HepG2 (cell line): Measurements from ENCODE around the gene RASA4. TPM values are rescaled to one million over a fixed set of nuclear protein-coding genes. Genes with fewer than 3 reads are reported as not detected.
"Not testable (repeated sequence)": the region's sequence is repeated elsewhere in the genome, so short reads cannot be mapped to it uniquely, and the experiment has no call there.

Experiments used
- ATAC-seq: fragments of 200-7000 bp; cut with Tn5 transposase; 3 replicates; pipeline ENCODE4 v1.9.1; 2020; ENCODE audit warnings: mild to moderate bottlenecking, moderate library complexity
- BruUV-seq: library from RNA; stranded (reverse); fragments of 400-500 nt; replicated peaks from 2 replicates; lab custom pipeline; 2021; lab: Mats Ljungman, UMichigan
- CTCF ChIA-PET: fragments of 300-600 bp; formaldehyde crosslinking; extraction: SDS; loops from one replicate; lab custom pipeline; 2021; ENCODE audit warnings: low total read pairs, inconsistent platforms, low intra/inter-chr PET ratio; lab: Yijun Ruan, JAX
- POLR2A ChIA-PET: fragments of 350-600 bp; sonication (Branson Sonifier 250); formaldehyde crosslinking; loops from one replicate; lab custom pipeline; 2020; ENCODE audit warnings: antibody characterized with exemption, inconsistent platforms; lab: Yijun Ruan, JAX
- DNase-seq: peaks from one replicate; pipeline ENCODE4 v3.0.0-alpha.2; 2015; ENCODE audit warnings: low spot score
- FAIRE-seq: peaks from 3 replicates; lab custom pipeline; 2011; peaks lifted over from hg19 to GRCh38; lab: Jason Lieb, UNC
- H2AFZ ChIP-seq: one replicate; pipeline ENCODE4 v1.6.1; 2011; ENCODE audit warnings: low read length, inconsistent platforms
- H3K27ac ChIP-seq: fragments of 300-600 bp; 3 replicates; pipeline ENCODE4 v1.8.0; 2011; ENCODE audit warnings: mixed run types, mild to moderate bottlenecking, mixed read lengths, low read length, inconsistent platforms; ENCODE audit not compliant: insufficient read depth; ENCODE audit errors: extremely low read length
- H3K27me3 ChIP-seq, 2 experiments: fragments of 200-600 bp in 1 of 2; 2 replicates in 1 of 2; 3 replicates in 1 of 2; pipeline versions ENCODE4 v1.6.0 to v1.8.0; 2011; ENCODE audit warnings: low read length in 2 of 2, mild to moderate bottlenecking in 2 of 2, moderate library complexity in 2 of 2, inconsistent platforms in 1 of 2; ENCODE audit not compliant: insufficient read depth in 2 of 2, control insufficient read depth in 1 of 2
- H3K36me3 ChIP-seq, 2 experiments: fragments of 200-600 bp in 1 of 2; replicated peaks in 1 of 2; 2 replicates in 1 of 2; 3 replicates in 1 of 2; pipeline versions ENCODE4 v1.5.1 to v1.8.0; 2011; ENCODE audit warnings: low read length in 2 of 2, inconsistent platforms in 1 of 2; ENCODE audit not compliant: insufficient read depth in 2 of 2, control insufficient read depth in 1 of 2
- H3K4me1 ChIP-seq: 2 replicates; pipeline ENCODE4 v1.5.1; 2012; ENCODE audit warnings: low read length, inconsistent platforms; ENCODE audit not compliant: insufficient read depth
- H3K4me2 ChIP-seq: 2 replicates; pipeline ENCODE4 v1.6.0; 2011; ENCODE audit warnings: low read depth, low read length, inconsistent platforms
- H3K4me3 ChIP-seq, 3 experiments: fragments of 200-600 bp in 1 of 3; sonication (generic), shearing (Covaris generic) in 1 of 3; replicated peaks in 1 of 3; 2 replicates each; pipeline ENCODE4 v1.5.1; 2011 to 2016; ENCODE audit warnings: low read length in 3 of 3, inconsistent platforms in 2 of 3, low read depth in 2 of 3, mild to moderate bottlenecking in 2 of 3, control low read depth in 1 of 3, mixed read lengths in 1 of 3; ENCODE audit not compliant: insufficient read depth in 1 of 3
- H3K79me2 ChIP-seq: one replicate; pipeline ENCODE4 v1.6.1; 2011; ENCODE audit warnings: low read length, inconsistent platforms; ENCODE audit not compliant: insufficient read depth
- H3K9ac ChIP-seq: 2 replicates; pipeline ENCODE4 v1.6.0; 2011; ENCODE audit warnings: mild to moderate bottlenecking, low read depth, low read length, inconsistent platforms; ENCODE audit not compliant: insufficient read depth
- H3K9me3 ChIP-seq: 2 replicates; pipeline ENCODE4 v1.5.1; 2012; ENCODE audit warnings: mild to moderate bottlenecking, low read length
- H4K20me1 ChIP-seq: 2 replicates; pipeline ENCODE4 v1.6.0; 2011; ENCODE audit warnings: inconsistent platforms, mild to moderate bottlenecking, low read length, moderate library complexity; ENCODE audit not compliant: insufficient read depth
- WGBS: methylation state at CpG from one replicate; pipeline ENCODE4 v1.1.6; 2017; ENCODE audit warnings: low lambda C conversion rate; 5-methylcytosine and 5-hydroxymethylcytosine counted together
- in situ Hi-C: cut with HindIII; loops from 2 replicates; pipeline ENCODE4 v1.10.0; 2017; ENCODE audit warnings: low pct_unique_long_range_greater_than_20kb; ENCODE audit not compliant: extremely low pct_ligation_motif_present
- intact Hi-C: fragments of 100-400 bp; cut with micrococcal nuclease; formaldehyde crosslinking; loops from one replicate; pipeline ENCODE4 v1.10.0; 2022; ENCODE audit not compliant: unreplicated experiment
- polyA plus RNA-seq, 8 experiments: library from polyadenylated mRNA; depleted of rRNA in 3 of 8; stranded (reverse) in 7 of 8; unstranded in 1 of 8; fragments of >200 nt; fragmentation: Illumina TruSeq in 4 of 8; extraction: Trizol in 4 of 8; gene quantifications; 2 replicates each; pipeline versions ENCODE4 v1.2.1 to v1.2.3, GENCODE V29; 2011 to 2016; ENCODE audit warnings: low read depth in 4 of 8, missing spikeins in 1 of 8, mixed read lengths in 1 of 8; ENCODE audit not compliant: insufficient read depth in 1 of 8
- total RNA-seq, 5 experiments: library from RNA; depleted of rRNA; stranded (reverse); fragments of >200 nt; fragmentation: Illumina TruSeq; extraction: Trizol; gene quantifications; 2 replicates each; pipeline ENCODE4 v1.2.3, GENCODE V29; 2016; ENCODE audit warnings: low read depth in 1 of 5

The RASA4 gene
- total and polyA plus RNA-seq, 2 of the 13 experiments (the other 11 are each of a cell fraction or from before 2014, with no cell fraction given) = 1.1 to 1.6 TPM

GRCh38 chr7:102614873-102615272 is 1.7 kb downstream of the RASA4 start:
- H3K27me3 ChIP-seq, H3K36me3 ChIP-seq, H3K4me3 ChIP-seq, H3K9me3 ChIP-seq, H3K4me1 ChIP-seq, H4K20me1 ChIP-seq, FAIRE-seq, intact Hi-C loops, DNase-seq, CTCF ChIA-PET, POLR2A ChIA-PET, in situ Hi-C loops, H3K9ac ChIP-seq, H2AFZ ChIP-seq, H3K27ac ChIP-seq, H3K79me2 ChIP-seq, H3K4me2 ChIP-seq, BruUV-seq: not testable (repeated sequence)
- no CpG with 5 or more reads among the region's 3 CpGs for WGBS
- peak; percentile 20 for ATAC-seq

- FAIRE-seq, BruUV-seq, H3K27ac ChIP-seq, H4K20me1 ChIP-seq, H3K36me3 ChIP-seq, ATAC-seq, H3K27me3 ChIP-seq, H3K79me2 ChIP-seq, CTCF ChIA-PET, in situ Hi-C loops, H3K9me3 ChIP-seq, H3K4me3 ChIP-seq, H2AFZ ChIP-seq, H3K9ac ChIP-seq, DNase-seq, POLR2A ChIA-PET, H3K4me1 ChIP-seq, intact Hi-C loops, H3K4me2 ChIP-seq: not testable (repeated sequence)
- whole genome bisulfite sequencing = no CpG with 5 or more reads among the region's 4 CpGs
Observed at GRCh38 chr7:102614346-102614697, 2.2 kb downstream of the RASA4 start.

GRCh38 chr7:102613575-102614345 is 2.8 kb downstream of the RASA4 start:
- DNase-seq, ATAC-seq, H2AFZ ChIP-seq, BruUV-seq, H3K36me3 ChIP-seq, H3K9me3 ChIP-seq, H4K20me1 ChIP-seq, H3K4me1 ChIP-seq, H3K4me3 ChIP-seq, POLR2A ChIA-PET, H3K9ac ChIP-seq, in situ Hi-C loops, H3K79me2 ChIP-seq, FAIRE-seq, H3K27me3 ChIP-seq, intact Hi-C loops, CTCF ChIA-PET, H3K4me2 ChIP-seq, H3K27ac ChIP-seq: not testable (repeated sequence)
- WGBS = 100% methylated on average over 1 of the region's 15 CpGs

GRCh38 chr7:102611675-102612325 is 4.8 kb downstream of the RASA4 start:
- H3K4me1 ChIP-seq, H3K27me3 ChIP-seq, POLR2A ChIA-PET, H3K36me3 ChIP-seq, intact Hi-C loops, in situ Hi-C loops, CTCF ChIA-PET, H3K79me2 ChIP-seq, H3K9ac ChIP-seq, ATAC-seq, H4K20me1 ChIP-seq, H2AFZ ChIP-seq, FAIRE-seq, H3K4me2 ChIP-seq, H3K4me3 ChIP-seq, BruUV-seq, H3K27ac ChIP-seq, H3K9me3 ChIP-seq: not testable (repeated sequence)
- WGBS = 16% methylated on average over 8 of the region's 10 CpGs
- peak; percentile 0 for DNase-seq
